Mesendoderm (in vitro differentiated cells): ENCODE measurements around the gene MAD1L1.

ENCODE experiments used
- DNase-seq: peaks from one replicate; pipeline ENCODE4 v3.0.0; 2013
- H2AK5ac ChIP-seq: 2 replicates; pipeline ENCODE4 v1.6.1; 2013; ENCODE audit warnings: low read length, inconsistent platforms
- H2BK120ac ChIP-seq: 2 replicates; pipeline ENCODE4 v1.6.1; 2013; ENCODE audit warnings: low read depth, mild to moderate bottlenecking, low read length, moderate library complexity, mixed read lengths
- H2BK15ac ChIP-seq: replicated peaks from 2 replicates; pipeline ENCODE4 v1.6.1; 2013; ENCODE audit warnings: low read depth, mild to moderate bottlenecking, moderate library complexity
- H2BK5ac ChIP-seq: 2 replicates; pipeline ENCODE4 v1.6.1; 2013; ENCODE audit warnings: low read length, inconsistent platforms
- H3K18ac ChIP-seq: 2 replicates; pipeline ENCODE4 v1.6.1; 2013; ENCODE audit warnings: mild to moderate bottlenecking, low read length, mixed read lengths
- H3K23ac ChIP-seq: one replicate; pipeline ENCODE4 v1.6.1; 2013; ENCODE audit warnings: low read length
- H3K27ac ChIP-seq: 2 replicates; pipeline ENCODE4 v1.5.1; 2013; ENCODE audit warnings: low read depth, mild to moderate bottlenecking, inconsistent platforms, low read length, moderate library complexity
- H3K27me3 ChIP-seq: 2 replicates; pipeline ENCODE4 v1.6.1; 2013; ENCODE audit warnings: low read length, control low read depth, mild to moderate bottlenecking, inconsistent platforms; ENCODE audit not compliant: insufficient read depth, poor library complexity
- H3K36me3 ChIP-seq: 2 replicates; pipeline ENCODE4 v1.6.1; 2013; ENCODE audit warnings: low read length, inconsistent platforms; ENCODE audit not compliant: control insufficient read depth, insufficient read depth
- H3K4ac ChIP-seq: one replicate; pipeline ENCODE4 v1.6.1; 2013; ENCODE audit warnings: low read depth, mild to moderate bottlenecking, low read length, moderate library complexity
- H3K4me1 ChIP-seq: 2 replicates; pipeline ENCODE4 v1.6.1; 2013; ENCODE audit warnings: low read depth, low read length, inconsistent platforms; ENCODE audit not compliant: control insufficient read depth
- H3K4me2 ChIP-seq: 2 replicates; pipeline ENCODE4 v1.6.1; 2013; ENCODE audit warnings: low read length
- H3K4me3 ChIP-seq: 2 replicates; pipeline ENCODE4 v1.5.1; 2013; ENCODE audit warnings: mild to moderate bottlenecking, low read length
- H3K56ac ChIP-seq: one replicate; pipeline ENCODE4 v1.6.1; 2013; ENCODE audit warnings: low read length
- H3K79me1 ChIP-seq: 2 replicates; pipeline ENCODE4 v1.6.1; 2013; ENCODE audit warnings: low read length, inconsistent platforms
- H3K79me2 ChIP-seq: 2 replicates; pipeline ENCODE4 v1.6.1; 2013; ENCODE audit warnings: mild to moderate bottlenecking, low read length; ENCODE audit not compliant: control insufficient read depth, insufficient read depth
- H3K9ac ChIP-seq: 2 replicates; pipeline ENCODE4 v1.6.1; 2013; ENCODE audit warnings: low read length, inconsistent platforms
- H4K5ac ChIP-seq: one replicate; pipeline ENCODE4 v1.6.1; 2013; ENCODE audit warnings: low read length
- H4K8ac ChIP-seq: one replicate; pipeline ENCODE4 v1.6.1; 2013; ENCODE audit warnings: low read depth, mild to moderate bottlenecking, control low read depth, low read length, moderate library complexity
- WGBS: extraction: QIAGEN DNeasy Blood & Tissue Kit; methylation state at CpG from one replicate; pipeline ENCODE4 v1.1.7; 2013; ENCODE audit warnings: low lambda C conversion rate, missing lambda C conversion rate; ENCODE audit not compliant: insufficient coverage; ENCODE audit errors: extremely low coverage; 5-methylcytosine and 5-hydroxymethylcytosine counted together

The MAD1L1 gene

DNA sequence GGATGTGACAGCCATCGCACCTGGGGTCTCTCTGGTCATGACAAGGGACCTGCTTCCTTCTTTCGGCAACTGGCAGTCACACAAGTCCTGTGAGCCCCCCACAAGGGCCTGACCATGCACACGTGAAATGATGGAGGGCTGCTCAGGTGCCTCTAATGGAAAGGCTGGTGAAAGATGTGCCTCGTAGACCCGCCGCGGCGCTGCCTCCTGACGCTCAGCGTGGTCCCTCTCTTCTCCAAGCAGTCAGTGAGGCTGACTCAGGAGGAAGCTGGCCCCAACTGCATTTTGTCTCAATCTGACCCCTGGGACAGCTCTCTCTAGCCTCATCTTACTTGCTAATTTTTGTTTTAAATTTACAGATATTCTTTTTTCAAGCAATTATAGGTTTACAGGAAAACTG is 100.9 kb downstream of the MAD1L1 start:
- H3K79me2 ChIP-seq, result no peaks in the 10 kb centered on the region
- no peak overlapping the region for H3K23ac ChIP-seq
- no peak overlapping the region for H2BK120ac ChIP-seq
- H3K4me3 ChIP-seq, result no peak overlapping the region
- no peak overlapping the region for H4K8ac ChIP-seq
- H3K4me2 ChIP-seq, result no peak overlapping the region
- H2BK15ac ChIP-seq, result no peak overlapping the region
- DNase-seq, result no peak
- no peaks in the 10 kb centered on the region for H3K36me3 ChIP-seq
- no peak overlapping the region for H4K5ac ChIP-seq
- no peak overlapping the region for H3K27ac ChIP-seq
- no peak overlapping the region for H2AK5ac ChIP-seq
- no peak overlapping the region for H3K56ac ChIP-seq
- H2BK5ac ChIP-seq, result no peak overlapping the region
- no peak overlapping the region for H3K9ac ChIP-seq
- no CpG with 5 or more reads among the region's 10 CpGs for WGBS
- no peaks in the 10 kb centered on the region for H3K4me1 ChIP-seq
- H3K27me3 ChIP-seq, result no peaks in the 10 kb centered on the region
- no peak overlapping the region for H3K18ac ChIP-seq
- H3K79me1 ChIP-seq, result no peaks in the 10 kb centered on the region
- no peak overlapping the region for H3K4ac ChIP-seq

DNA sequence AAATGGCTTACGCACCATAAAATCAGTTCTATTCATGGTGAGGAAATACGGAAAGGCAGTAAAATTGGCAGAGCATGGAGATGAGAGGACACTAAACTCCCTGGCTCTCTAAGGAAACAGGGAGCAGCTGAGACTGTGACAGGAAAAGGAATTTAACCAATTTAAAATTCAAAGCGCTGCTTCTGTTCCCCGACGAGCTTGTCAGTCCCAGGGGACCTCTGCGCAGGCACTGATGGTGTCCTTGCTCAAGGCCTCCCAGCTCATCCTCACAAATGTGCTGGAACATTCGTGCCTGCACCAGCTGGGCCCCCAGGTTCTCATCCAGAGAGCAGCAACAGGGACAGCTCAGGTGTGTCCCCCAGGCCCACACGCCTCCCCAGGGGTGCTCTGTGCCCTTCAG is 101.4 kb downstream of the MAD1L1 start:
- Histone ChIP-seq H3K27me3 (no peaks in the 10 kb centered on the region), H3K4me1 (no peaks in the 10 kb centered on the region), H3K4me3 (no peak overlapping the region), H2BK15ac (no peak overlapping the region), H3K9ac (no peak overlapping the region), H3K18ac (no peak overlapping the region), H4K5ac (no peak overlapping the region), H3K23ac (no peak overlapping the region), H3K56ac (no peak overlapping the region), H2BK120ac (no peak overlapping the region), H2BK5ac (no peak overlapping the region), H3K4me2 (no peak overlapping the region), H3K4ac (no peak overlapping the region), H3K79me1 (no peaks in the 10 kb centered on the region), H2AK5ac (no peak overlapping the region), H3K79me2 (no peaks in the 10 kb centered on the region), H3K27ac (no peak overlapping the region), H3K36me3 (no peaks in the 10 kb centered on the region), H4K8ac (no peak overlapping the region)
- DNase-seq, result no peak
- no CpG with 5 or more reads among the region's 8 CpGs for WGBS

DNA sequence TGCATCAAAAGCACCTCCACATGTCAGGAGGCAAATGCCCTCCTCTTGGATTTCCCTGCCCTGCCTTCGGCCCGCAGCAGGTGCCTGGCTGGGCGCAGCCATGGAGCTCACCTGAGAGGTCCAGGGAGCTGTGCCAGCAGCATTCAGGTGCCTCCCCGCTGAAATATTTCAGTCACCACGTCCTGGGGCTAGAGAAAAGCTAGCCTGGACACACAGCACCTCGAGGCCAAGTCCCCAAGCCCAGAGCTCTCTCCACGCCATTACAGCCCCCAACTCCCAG is 102.7 kb downstream of the MAD1L1 start:
- H2AK5ac ChIP-seq, result no peak overlapping the region
- H3K23ac ChIP-seq, result no peak overlapping the region
- no peaks in the 10 kb centered on the region for H3K36me3 ChIP-seq
- DNase-seq, result no peak
- H4K8ac ChIP-seq, result no peak overlapping the region
- H3K56ac ChIP-seq, result no peak overlapping the region
- H2BK120ac ChIP-seq, result no peak overlapping the region
- H3K27me3 ChIP-seq, result no peaks in the 10 kb centered on the region
- no peaks in the 10 kb centered on the region for H3K79me2 ChIP-seq
- no peak overlapping the region for H4K5ac ChIP-seq
- H2BK15ac ChIP-seq, result no peak overlapping the region
- H3K27ac ChIP-seq, result no peak overlapping the region
- WGBS, result no CpG with 5 or more reads among the region's 7 CpGs
- H3K4me2 ChIP-seq, result no peak overlapping the region
- H3K4ac ChIP-seq, result no peak overlapping the region
- H3K4me3 ChIP-seq, result no peak overlapping the region
- no peak overlapping the region for H3K9ac ChIP-seq
- H3K18ac ChIP-seq, result no peak overlapping the region
- no peaks in the 10 kb centered on the region for H3K4me1 ChIP-seq
- H3K79me1 ChIP-seq, result no peaks in the 10 kb centered on the region
- no peak overlapping the region for H2BK5ac ChIP-seq

GRCh38 chr7:2129323-2130095 is 103.2 kb downstream of the MAD1L1 start:
- Histone ChIP-seq H3K9ac (no peak overlapping the region), H3K18ac (no peak overlapping the region), H3K4me3 (no peak overlapping the region), H3K79me2 (no peaks in the 10 kb centered on the region), H2BK120ac (no peak overlapping the region), H3K27ac (no peak overlapping the region), H2AK5ac (no peak overlapping the region), H3K27me3 (no peaks in the 10 kb centered on the region), H3K4me2 (no peak overlapping the region), H3K56ac (no peak overlapping the region), H4K8ac (no peak overlapping the region), H4K5ac (no peak overlapping the region), H3K36me3 (no peaks in the 10 kb centered on the region), H3K23ac (no peak overlapping the region), H2BK15ac (no peak overlapping the region), H2BK5ac (no peak overlapping the region), H3K4me1 (no peaks in the 10 kb centered on the region), H3K79me1 (no peaks in the 10 kb centered on the region), H3K4ac (no peak overlapping the region)
- no peak for DNase-seq
- WGBS, result no CpG with 5 or more reads among the region's 29 CpGs

DNA sequence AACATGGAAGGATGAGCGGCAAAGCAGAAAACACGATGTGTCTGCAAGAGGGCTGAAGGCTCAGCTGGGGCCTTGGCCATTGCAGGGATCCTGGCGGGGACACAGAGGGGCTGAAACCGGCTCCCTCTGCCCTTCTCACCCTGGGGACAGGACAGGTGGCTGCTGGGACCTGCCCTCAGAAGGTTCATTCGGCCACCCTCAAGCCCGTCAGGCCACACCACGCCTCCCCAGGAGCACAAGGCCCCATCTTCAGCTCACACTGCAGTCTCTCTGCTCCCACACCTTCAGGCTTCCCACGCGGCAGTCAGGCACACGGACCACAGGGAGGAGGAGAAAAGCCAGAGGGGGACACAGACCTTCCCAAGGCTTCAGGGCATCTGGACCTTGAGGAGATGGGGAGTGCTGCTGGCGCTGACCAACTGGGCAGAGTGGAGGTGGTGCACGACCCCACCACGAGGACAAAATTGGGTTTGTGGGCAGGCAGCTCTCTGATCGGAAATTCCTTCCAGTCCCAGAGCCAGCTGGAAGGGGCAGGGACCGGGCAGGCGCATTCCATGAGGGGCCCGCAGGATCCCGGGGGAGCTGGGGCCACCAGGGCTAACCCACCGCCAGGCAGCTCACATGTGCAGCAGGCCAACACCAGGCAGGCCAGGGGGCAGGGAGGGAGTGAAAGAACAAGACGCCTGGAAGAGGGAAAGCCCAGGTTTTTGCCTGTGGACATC is 104.0 kb downstream of the MAD1L1 start:
- Histone ChIP-seq H3K18ac (no peak overlapping the region), H3K4ac (no peak overlapping the region), H4K8ac (no peak overlapping the region), H3K23ac (no peak overlapping the region), H3K4me1 (no peaks in the 10 kb centered on the region), H2BK15ac (no peak overlapping the region), H3K79me1 (no peaks in the 10 kb centered on the region), H3K4me3 (no peak overlapping the region), H4K5ac (no peak overlapping the region), H2BK5ac (no peak overlapping the region), H2BK120ac (no peak overlapping the region), H3K56ac (no peak overlapping the region), H2AK5ac (no peak overlapping the region), H3K79me2 (no peaks in the 10 kb centered on the region), H3K9ac (no peak overlapping the region), H3K27me3 (no peaks in the 10 kb centered on the region), H3K36me3 (no peaks in the 10 kb centered on the region), H3K27ac (no peak overlapping the region), H3K4me2 (no peak overlapping the region)
- WGBS, result no CpG with 5 or more reads among the region's 20 CpGs
- no peak for DNase-seq

DNA sequence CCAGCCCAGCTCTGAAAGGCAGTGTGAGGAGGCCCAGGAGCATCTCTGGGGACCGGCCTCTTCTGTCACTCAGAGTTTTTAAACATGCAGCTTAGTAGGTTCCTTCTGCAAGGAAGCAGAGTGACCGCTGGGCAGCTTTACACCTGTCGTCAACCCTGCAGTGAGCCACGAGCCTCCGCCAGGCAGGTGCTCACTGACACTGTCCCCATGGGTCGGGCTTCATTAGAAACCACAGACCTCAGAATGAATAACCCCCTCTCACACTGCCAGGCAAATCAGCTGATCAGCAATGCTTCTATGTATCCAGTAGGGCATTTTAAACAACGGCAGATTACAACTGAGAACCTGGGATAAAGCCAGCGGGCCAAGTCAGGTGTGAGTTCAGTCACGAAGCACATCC is 106.1 kb downstream of the MAD1L1 start:
- Histone ChIP-seq H4K8ac (no peak overlapping the region), H3K23ac (no peak overlapping the region), H3K4me2 (no peak overlapping the region), H3K9ac (no peak overlapping the region), H2BK5ac (no peak overlapping the region), H4K5ac (no peak overlapping the region), H3K4me3 (no peak overlapping the region), H3K36me3 (no peaks in the 10 kb centered on the region), H3K4me1 (no peaks in the 10 kb centered on the region), H3K27me3 (no peaks in the 10 kb centered on the region), H3K79me1 (no peaks in the 10 kb centered on the region), H3K56ac (no peak overlapping the region), H2AK5ac (no peak overlapping the region), H3K27ac (no peak overlapping the region), H3K4ac (no peak overlapping the region), H3K18ac (no peak overlapping the region), H2BK15ac (no peak overlapping the region), H2BK120ac (no peak overlapping the region), H3K79me2 (no peaks in the 10 kb centered on the region)
- no CpG with 5 or more reads among the region's 9 CpGs for WGBS
- DNase-seq, result no peak
